HEK293 (cell line): ENCODE measurements around the gene IL18RAP.

ENCODE experiments used
- CTCF ChIA-PET: fragments of 350-600 bp; formaldehyde crosslinking; extraction: SDS; loops from one replicate; lab custom pipeline; 2021; ENCODE audit warnings: antibody characterized with exemption; lab: Yijun Ruan, JAX
- POLR2A ChIA-PET: fragments of 300-600 bp; formaldehyde crosslinking; extraction: SDS; loops from one replicate; lab custom pipeline; 2020; ENCODE audit warnings: antibody characterized with exemption, inconsistent platforms; lab: Yijun Ruan, JAX
- H3K27ac ChIP-seq: fragments of 200-500 bp; sonication (Bioruptor generic); 2 replicates; pipeline ENCODE4 v1.5.1; 2014; ENCODE audit warnings: low read depth, low read length, control low read depth, inconsistent platforms; ENCODE audit errors: extremely low read depth
- H3K36me3 ChIP-seq, 2 experiments: fragments of 200-500 bp in 1 of 2; sonication (Bioruptor generic) in 1 of 2; 1 replicate in 1 of 2; 2 replicates in 1 of 2; pipeline ENCODE4 v1.5.1; 2014 to 2017; ENCODE audit warnings: inconsistent platforms in 2 of 2, low read length in 2 of 2; ENCODE audit not compliant: control insufficient read depth in 2 of 2, insufficient read depth in 1 of 2
- H3K4me1 ChIP-seq: fragments of 200-500 bp; sonication (Bioruptor generic); 2 replicates; pipeline ENCODE4 v1.5.1; 2014; ENCODE audit warnings: mild to moderate bottlenecking, low read length, inconsistent platforms; ENCODE audit not compliant: control insufficient read depth, insufficient read depth
- H3K4me3 ChIP-seq: 2 replicates; pipeline ENCODE4 v1.5.1; 2011; ENCODE audit warnings: low read depth, mild to moderate bottlenecking, control low read depth, low read length, moderate library complexity
- H3K9me3 ChIP-seq: fragments of 200-500 bp; sonication (Bioruptor generic); 2 replicates; pipeline ENCODE4 v1.5.1; 2014; ENCODE audit warnings: low read depth, low read length, inconsistent platforms; ENCODE audit not compliant: control insufficient read depth, insufficient read depth
- HIC1 ChIP-seq: fragments of 450-650 bp; formaldehyde crosslinking; IDR thresholded peaks from 2 replicates; pipeline ENCODE4 v1.5.1; 2016; ENCODE audit warnings: missing biosample characterization, missing genetic modification characterization
- MZF1 ChIP-seq: fragments of 450-650 bp; formaldehyde crosslinking; IDR thresholded peaks from 2 replicates; pipeline ENCODE4 v1.5.1; 2017; ENCODE audit warnings: missing biosample characterization, missing genetic modification characterization, borderline replicate concordance
- OVOL3 ChIP-seq: fragments of 450-650 bp; formaldehyde crosslinking; IDR thresholded peaks from 2 replicates; pipeline ENCODE4 v1.5.1; 2016; ENCODE audit warnings: missing biosample characterization, missing genetic modification characterization
- PRDM4 ChIP-seq: fragments of 450-650 bp; formaldehyde crosslinking; IDR thresholded peaks from 2 replicates; pipeline ENCODE4 v1.5.1; 2017; ENCODE audit warnings: missing biosample characterization, missing genetic modification characterization
- PRDM6 ChIP-seq: fragments of 450-650 bp; formaldehyde crosslinking; IDR thresholded peaks from 2 replicates; pipeline ENCODE4 v1.5.1; 2017; ENCODE audit warnings: missing biosample characterization, missing genetic modification characterization
- WT1 ChIP-seq: fragments of 450-650 bp; formaldehyde crosslinking; IDR thresholded peaks from 2 replicates; pipeline ENCODE4 v1.5.1; 2016; ENCODE audit warnings: missing biosample characterization, missing genetic modification characterization
- ZBTB26 ChIP-seq: fragments of 450-650 bp; formaldehyde crosslinking; optimal IDR thresholded peaks from 2 replicates; pipeline ENCODE3; 2016; ENCODE audit warnings: missing biosample characterization, mild to moderate bottlenecking, missing genetic modification characterization
- ZFHX2 ChIP-seq: fragments of 450-650 bp; formaldehyde crosslinking; conservative IDR thresholded peaks from 2 replicates; pipeline ENCODE4 v1.5.1; 2016; ENCODE audit warnings: missing biosample characterization, missing genetic modification characterization
- ZFP3 ChIP-seq: fragments of 450-650 bp; formaldehyde crosslinking; IDR thresholded peaks from 2 replicates; pipeline ENCODE4 v1.5.1; 2016; ENCODE audit warnings: low read depth, missing biosample characterization, missing genetic modification characterization
- ZFP41 ChIP-seq: fragments of 450-650 bp; formaldehyde crosslinking; IDR thresholded peaks from 2 replicates; pipeline ENCODE4 v1.5.1; 2016; ENCODE audit warnings: missing biosample characterization, missing genetic modification characterization, borderline replicate concordance
- ZNF112 ChIP-seq: fragments of 450-650 bp; formaldehyde crosslinking; IDR thresholded peaks from 2 replicates; pipeline ENCODE4 v1.5.0; 2017; ENCODE audit warnings: missing biosample characterization, missing genetic modification characterization
- ZNF132 ChIP-seq: fragments of 450-650 bp; formaldehyde crosslinking; IDR thresholded peaks from 2 replicates; pipeline ENCODE4 v1.5.1; 2017; ENCODE audit warnings: missing biosample characterization, missing genetic modification characterization, borderline replicate concordance
- ZNF266 ChIP-seq: fragments of 450-650 bp; formaldehyde crosslinking; IDR thresholded peaks from 2 replicates; pipeline ENCODE4 v1.5.1; 2016; ENCODE audit warnings: missing biosample characterization, missing genetic modification characterization, low read depth
- ZNF473 ChIP-seq: fragments of 450-650 bp; formaldehyde crosslinking; IDR thresholded peaks from 2 replicates; pipeline ENCODE4 v1.5.1; 2017; ENCODE audit warnings: missing biosample characterization, missing genetic modification characterization
- ZNF488 ChIP-seq: fragments of 450-650 bp; formaldehyde crosslinking; IDR thresholded peaks from 2 replicates; pipeline ENCODE4 v1.5.1; 2016; ENCODE audit warnings: missing biosample characterization, missing genetic modification characterization
- ZNF518A ChIP-seq: fragments of 450-650 bp; formaldehyde crosslinking; conservative IDR thresholded peaks from 2 replicates; pipeline ENCODE4 v1.5.1; 2016; ENCODE audit warnings: low read depth, missing biosample characterization, missing genetic modification characterization
- ZNF558 ChIP-seq: fragments of 450-650 bp; formaldehyde crosslinking; IDR thresholded peaks from 2 replicates; pipeline ENCODE4 v1.5.1; 2016; ENCODE audit warnings: missing biosample characterization, missing genetic modification characterization
- ZNF830 ChIP-seq: fragments of 450-650 bp; IDR thresholded peaks from 2 replicates; pipeline ENCODE4 v1.5.0; 2018; ENCODE audit warnings: missing biosample characterization, missing genetic modification characterization, low read depth, mild to moderate bottlenecking, moderate library complexity
- ZSCAN5A ChIP-seq: fragments of 450-650 bp; formaldehyde crosslinking; IDR thresholded peaks from 2 replicates; pipeline ENCODE4 v1.5.1; 2016; ENCODE audit warnings: missing biosample characterization, missing genetic modification characterization

Gene IL18RAP

GRCh38 chr2:102434655-102435381 lies 11.9 kb downstream of the IL18RAP start (continued):
- no peak for TF ChIP-seq ZBTB26 (tag by site-specific recombination)
- TF ChIP-seq ZFP41 (tag by site-specific recombination), result no peak
- TF ChIP-seq ZSCAN5A, result no peak
- TF ChIP-seq ZNF132 (tag by site-specific recombination), result no peak
- no peak for TF ChIP-seq ZNF830 (tag by site-specific recombination)
- no peak for TF ChIP-seq ZFHX2 (tag by site-specific recombination)

- Histone ChIP-seq H3K4me1 (no peaks in the 10 kb centered on the region), H3K27ac (no peak overlapping the region), H3K4me3 (no peak overlapping the region), H3K36me3 (no peaks in the 10 kb centered on the region), H3K9me3 (no peaks in the 10 kb centered on the region)
- CTCF ChIA-PET, result interaction anchor here (0.7 kb wide), 2 partner anchors 554 to 1203 kb away, joined by 3 to 6 read pairs; no protein-coding TSS in a partner anchor
- POLR2A ChIA-PET, result no interaction called here
- TF ChIP-seq WT1 (tag by site-specific recombination) (no peak), OVOL3 (tag by site-specific recombination) (no peak), ZNF558 (tag by site-specific recombination) (no peak), HIC1 (tag by site-specific recombination) (no peak), ZFP3 (tag by site-specific recombination) (no peak), PRDM6 (tag by site-specific recombination) (no peak), PRDM4 (no peak), MZF1 (no peak), ZNF473 (tag by site-specific recombination) (no peak), ZNF266 (tag by site-specific recombination) (no peak), ZNF488 (no peak), ZNF112 (tag by site-specific recombination) (no peak), ZNF518A (tag by site-specific recombination) (no peak)
Measured at GRCh38 chr2:102435741-102436140, 12.8 kb downstream of the IL18RAP start.
